SK-N-SH (cell line): ENCODE results near the gene CADM1.

ENCODE experiments used
- CHD2 ChIP-seq: fragments of 150-350 bp; IDR thresholded peaks from 2 replicates; pipeline ENCODE4 v1.6.1; 2018; ENCODE audit warnings: low read length; ENCODE audit not compliant: partially characterized antibody
- EP300 ChIP-seq, 2 experiments: IDR thresholded peaks; 2 replicates each; pipeline versions ENCODE4 v1.4.0 to v1.6.1; 2012; ENCODE audit warnings: borderline replicate concordance in 1 of 2, low read depth in 1 of 2, low read length in 1 of 2
- FOXJ3 ChIP-seq: sonication (generic); formaldehyde crosslinking; IDR thresholded peaks from 2 replicates; pipeline ENCODE4 v1.5.1; 2020; ENCODE audit warnings: mild to moderate bottlenecking, missing genetic modification reagents
- FOXM1 ChIP-seq: IDR thresholded peaks from 2 replicates; pipeline ENCODE4 v1.4.0; 2012; ENCODE audit warnings: low read depth, mild to moderate bottlenecking
- GABPA ChIP-seq: IDR thresholded peaks from 2 replicates; pipeline ENCODE4 v1.4.0; 2012; ENCODE audit warnings: low read depth, mild to moderate bottlenecking
- JUND ChIP-seq: IDR thresholded peaks from 2 replicates; pipeline ENCODE4 v1.4.0; 2012
- POLR2AphosphoS5 ChIP-seq: IDR thresholded peaks from 2 replicates; pipeline ENCODE4 v1.6.1; 2012; ENCODE audit warnings: low read depth, low read length
- RXRA ChIP-seq: IDR thresholded peaks from 2 replicates; pipeline ENCODE4 v1.4.0; 2012; ENCODE audit warnings: low read depth, mild to moderate bottlenecking, borderline replicate concordance
- TF ChIP-seq, protein P1 (sequence below): fragments of 200-600 bp; sonication (generic); IDR thresholded peaks from 2 replicates; pipeline ENCODE4 v1.6.1; 2017; ENCODE audit warnings: antibody characterized with exemption, mild to moderate bottlenecking, moderate library complexity

DNA sequence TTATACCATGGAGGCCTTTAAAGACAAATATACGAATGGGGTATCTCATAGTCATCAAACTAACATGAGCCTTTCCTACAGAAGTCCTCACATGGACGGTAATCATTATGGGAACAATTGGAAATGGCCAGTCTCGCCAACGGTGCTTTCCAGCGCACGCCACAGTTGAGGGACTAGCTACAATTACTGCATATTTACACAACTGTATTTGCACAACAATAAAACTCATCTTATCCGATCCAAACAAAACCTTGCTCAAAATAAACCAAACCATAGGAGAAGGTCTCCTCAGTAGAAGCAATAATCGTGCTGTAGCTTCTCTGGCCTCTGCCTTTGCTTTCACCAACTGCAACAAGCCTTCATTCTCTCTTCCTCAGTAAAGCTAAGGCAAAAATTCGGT lies 5.9 kb downstream of the CADM1 start:
- no peak for TF ChIP-seq RXRA
- TF ChIP-seq, protein P1, sequence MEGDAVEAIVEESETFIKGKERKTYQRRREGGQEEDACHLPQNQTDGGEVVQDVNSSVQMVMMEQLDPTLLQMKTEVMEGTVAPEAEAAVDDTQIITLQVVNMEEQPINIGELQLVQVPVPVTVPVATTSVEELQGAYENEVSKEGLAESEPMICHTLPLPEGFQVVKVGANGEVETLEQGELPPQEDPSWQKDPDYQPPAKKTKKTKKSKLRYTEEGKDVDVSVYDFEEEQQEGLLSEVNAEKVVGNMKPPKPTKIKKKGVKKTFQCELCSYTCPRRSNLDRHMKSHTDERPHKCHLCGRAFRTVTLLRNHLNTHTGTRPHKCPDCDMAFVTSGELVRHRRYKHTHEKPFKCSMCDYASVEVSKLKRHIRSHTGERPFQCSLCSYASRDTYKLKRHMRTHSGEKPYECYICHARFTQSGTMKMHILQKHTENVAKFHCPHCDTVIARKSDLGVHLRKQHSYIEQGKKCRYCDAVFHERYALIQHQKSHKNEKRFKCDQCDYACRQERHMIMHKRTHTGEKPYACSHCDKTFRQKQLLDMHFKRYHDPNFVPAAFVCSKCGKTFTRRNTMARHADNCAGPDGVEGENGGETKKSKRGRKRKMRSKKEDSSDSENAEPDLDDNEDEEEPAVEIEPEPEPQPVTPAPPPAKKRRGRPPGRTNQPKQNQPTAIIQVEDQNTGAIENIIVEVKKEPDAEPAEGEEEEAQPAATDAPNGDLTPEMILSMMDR, result no peak
- TF ChIP-seq POLR2AphosphoS5, result no peak
- no peak for TF ChIP-seq FOXJ3
- TF ChIP-seq EP300 (IDR thresholded peaks at IDR 0.05; ENCODE audit: borderline replicate concordance in 1 of 2, low read depth in 1 of 2, low read length in 1 of 2), result no peak
- TF ChIP-seq CHD2, result no peak
- TF ChIP-seq FOXM1, result no peak
- no peak for TF ChIP-seq GABPA
- TF ChIP-seq JUND, result no peak
